OCI-LY1 (cell line): Measurements from ENCODE around the gene TBC1D10A.

Experiments
- H2AFZ ChIP-seq: fragments of 200-600 bp; sonication (generic), shearing (Covaris generic); 2 replicates; pipeline ENCODE4 v1.6.0; 2014; ENCODE audit warnings: antibody characterized with exemption, mild to moderate bottlenecking, low read length
- H3F3A ChIP-seq: fragments of 200-600 bp; sonication (generic), shearing (Covaris generic); 2 replicates; pipeline ENCODE4 v1.6.0; 2014; ENCODE audit warnings: mild to moderate bottlenecking, antibody characterized with exemption, low read length, moderate library complexity; ENCODE audit not compliant: insufficient read depth
- H3K27ac ChIP-seq: fragments of 200-600 bp; sonication (generic); 2 replicates; pipeline ENCODE4 v1.5.1; 2014; ENCODE audit warnings: low read length, mixed run types, mild to moderate bottlenecking, low read depth; ENCODE audit not compliant: poor library complexity, severe bottlenecking
- H3K27me3 ChIP-seq: fragments of 200-600 bp; sonication (generic); 2 replicates; pipeline ENCODE4 v1.6.0; 2014; ENCODE audit warnings: antibody characterized with exemption, mild to moderate bottlenecking, low read length, moderate library complexity; ENCODE audit not compliant: insufficient read depth
- H3K36me3 ChIP-seq: fragments of 200-600 bp; sonication (generic); 2 replicates; pipeline ENCODE4 v1.6.1; 2014; ENCODE audit warnings: mild to moderate bottlenecking, antibody characterized with exemption, low read length, moderate library complexity, mixed read lengths; ENCODE audit not compliant: insufficient read depth
- H3K4me1 ChIP-seq: fragments of 200-600 bp; sonication (generic); 2 replicates; pipeline ENCODE4 v1.5.1; 2014; ENCODE audit warnings: mild to moderate bottlenecking, low read length, moderate library complexity; ENCODE audit not compliant: insufficient read depth, severe bottlenecking
- H3K4me2 ChIP-seq: fragments of 200-600 bp; sonication (generic), shearing (Covaris generic); 2 replicates; pipeline ENCODE4 v1.6.1; 2014; ENCODE audit warnings: low read length
- H3K4me3 ChIP-seq: fragments of 200-600 bp; sonication (generic); 2 replicates; pipeline ENCODE4 v1.5.1; 2014; ENCODE audit warnings: low read length, low read depth, mild to moderate bottlenecking, mixed read lengths; ENCODE audit not compliant: poor library complexity, severe bottlenecking
- H3K79me2 ChIP-seq: fragments of 200-600 bp; shearing (Covaris generic); 2 replicates; pipeline ENCODE4 v1.6.1; 2016; ENCODE audit warnings: mixed run types, low read length, mixed read lengths; ENCODE audit not compliant: insufficient read depth
- H3K9ac ChIP-seq: fragments of 200-600 bp; sonication (generic), shearing (Covaris generic); 2 replicates; pipeline ENCODE4 v1.6.1; 2014; ENCODE audit warnings: mild to moderate bottlenecking, low read length, mixed read lengths
- H3K9me2 ChIP-seq: fragments of 200-600 bp; sonication (generic), shearing (Covaris generic); 2 replicates; pipeline ENCODE4 v1.6.1; 2014; ENCODE audit warnings: low read depth, mild to moderate bottlenecking, low read length, mixed read lengths
- H3K9me3 ChIP-seq: fragments of 200-600 bp; shearing (Covaris generic); 2 replicates; pipeline ENCODE4 v1.6.1; 2014; ENCODE audit warnings: low read length, mixed read lengths
- H4K20me1 ChIP-seq: fragments of 200-600 bp; sonication (generic), shearing (Covaris generic); 2 replicates; pipeline ENCODE4 v1.6.0; 2016; ENCODE audit warnings: mild to moderate bottlenecking, low read length; ENCODE audit not compliant: insufficient read depth
- EZH2 ChIP-seq: fragments of 200-600 bp; sonication (generic), shearing (Covaris generic); IDR thresholded peaks from 2 replicates; pipeline ENCODE4 v1.8.0; 2017; ENCODE audit warnings: borderline replicate concordance, mixed run types, mild to moderate bottlenecking, antibody characterized with exemption, low read length, moderate library complexity, mixed read lengths
- TF ChIP-seq, protein P1 (sequence below): fragments of 200-600 bp; sonication (generic), shearing (Covaris generic); IDR thresholded peaks from 2 replicates; pipeline ENCODE4 v1.5.1; 2017; ENCODE audit warnings: mild to moderate bottlenecking, antibody characterized with exemption, low read length, moderate library complexity, mixed read lengths

TBC1D10A gene

DNA sequence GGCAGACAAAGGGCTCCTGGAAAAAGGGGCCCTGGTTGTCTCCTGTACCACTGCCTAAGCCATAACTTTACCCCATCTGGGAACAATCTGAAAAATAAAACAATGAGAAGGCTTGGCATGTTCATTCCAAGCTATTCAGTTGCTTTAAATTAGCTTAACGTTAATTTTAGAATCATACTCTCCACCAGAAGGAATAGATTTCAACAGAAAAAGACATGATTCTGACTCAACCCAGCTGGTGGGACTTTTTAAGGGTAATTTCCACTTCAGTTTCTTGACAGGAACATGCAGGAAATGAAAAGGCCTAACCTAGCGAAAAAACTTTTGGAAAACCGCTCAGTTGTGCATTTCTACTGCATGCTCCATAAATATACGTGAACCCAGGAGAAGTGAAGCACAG, 22.1 kb upstream of the TBC1D10A start:
- H3K79me2 ChIP-seq = no peaks in the 10 kb centered on the region
- H3K4me2 ChIP-seq = no peak overlapping the region
- no peak overlapping the region for H3K4me3 ChIP-seq

DNA sequence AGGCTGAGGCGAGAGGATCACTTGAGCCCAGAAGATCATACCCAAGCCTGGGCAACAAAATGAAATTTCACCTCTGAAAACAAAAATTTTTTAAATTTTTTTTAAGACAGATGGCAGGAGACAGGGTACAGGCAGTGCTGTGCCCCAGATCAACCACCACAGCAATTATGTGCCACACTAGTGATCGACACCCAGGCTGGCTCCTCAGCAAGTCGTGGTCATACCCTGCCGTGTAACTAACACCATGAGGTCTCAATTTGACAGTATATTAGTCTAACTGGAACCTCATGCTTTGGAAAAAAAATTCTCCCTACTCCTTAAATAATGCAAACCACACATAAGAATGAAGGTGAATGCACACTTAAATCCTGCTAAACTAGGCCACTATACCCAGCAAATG, 21.7 kb upstream of the TBC1D10A start:
- Histone ChIP-seq H3F3A (no peaks in the 10 kb centered on the region), H2AFZ (no peak overlapping the region), H3K79me2 (no peaks in the 10 kb centered on the region), H3K4me2 (no peak overlapping the region), H3K9me3 (no peaks in the 10 kb centered on the region), H4K20me1 (no peaks in the 10 kb centered on the region), H3K4me3 (no peak overlapping the region), H3K9ac (no peak overlapping the region), H3K27me3 (no peaks in the 10 kb centered on the region), H3K36me3 (peaks cover 95% of the 10 kb centered on the region), H3K4me1 (no peaks in the 10 kb centered on the region), H3K9me2 (no peaks in the 10 kb centered on the region), H3K27ac (no peak overlapping the region)
- TF ChIP-seq EZH2 = no peak
- TF ChIP-seq, protein P1, sequence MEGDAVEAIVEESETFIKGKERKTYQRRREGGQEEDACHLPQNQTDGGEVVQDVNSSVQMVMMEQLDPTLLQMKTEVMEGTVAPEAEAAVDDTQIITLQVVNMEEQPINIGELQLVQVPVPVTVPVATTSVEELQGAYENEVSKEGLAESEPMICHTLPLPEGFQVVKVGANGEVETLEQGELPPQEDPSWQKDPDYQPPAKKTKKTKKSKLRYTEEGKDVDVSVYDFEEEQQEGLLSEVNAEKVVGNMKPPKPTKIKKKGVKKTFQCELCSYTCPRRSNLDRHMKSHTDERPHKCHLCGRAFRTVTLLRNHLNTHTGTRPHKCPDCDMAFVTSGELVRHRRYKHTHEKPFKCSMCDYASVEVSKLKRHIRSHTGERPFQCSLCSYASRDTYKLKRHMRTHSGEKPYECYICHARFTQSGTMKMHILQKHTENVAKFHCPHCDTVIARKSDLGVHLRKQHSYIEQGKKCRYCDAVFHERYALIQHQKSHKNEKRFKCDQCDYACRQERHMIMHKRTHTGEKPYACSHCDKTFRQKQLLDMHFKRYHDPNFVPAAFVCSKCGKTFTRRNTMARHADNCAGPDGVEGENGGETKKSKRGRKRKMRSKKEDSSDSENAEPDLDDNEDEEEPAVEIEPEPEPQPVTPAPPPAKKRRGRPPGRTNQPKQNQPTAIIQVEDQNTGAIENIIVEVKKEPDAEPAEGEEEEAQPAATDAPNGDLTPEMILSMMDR = no peak

More for the DNA sequence above, 22.1 kb upstream of the TBC1D10A start:
- H4K20me1 ChIP-seq = no peaks in the 10 kb centered on the region
- H3K36me3 ChIP-seq = peaks cover 93% of the 10 kb centered on the region
- H3K9me3 ChIP-seq = no peaks in the 10 kb centered on the region
- H3K9ac ChIP-seq = no peak overlapping the region
- H2AFZ ChIP-seq = no peak overlapping the region
- no peaks in the 10 kb centered on the region for H3K27me3 ChIP-seq
- no peaks in the 10 kb centered on the region for H3F3A ChIP-seq
- no peaks in the 10 kb centered on the region for H3K4me1 ChIP-seq
- TF ChIP-seq, protein P1 = no peak
- TF ChIP-seq EZH2 = no peak
- H3K9me2 ChIP-seq = no peaks in the 10 kb centered on the region
- H3K27ac ChIP-seq = no peak overlapping the region

DNA sequence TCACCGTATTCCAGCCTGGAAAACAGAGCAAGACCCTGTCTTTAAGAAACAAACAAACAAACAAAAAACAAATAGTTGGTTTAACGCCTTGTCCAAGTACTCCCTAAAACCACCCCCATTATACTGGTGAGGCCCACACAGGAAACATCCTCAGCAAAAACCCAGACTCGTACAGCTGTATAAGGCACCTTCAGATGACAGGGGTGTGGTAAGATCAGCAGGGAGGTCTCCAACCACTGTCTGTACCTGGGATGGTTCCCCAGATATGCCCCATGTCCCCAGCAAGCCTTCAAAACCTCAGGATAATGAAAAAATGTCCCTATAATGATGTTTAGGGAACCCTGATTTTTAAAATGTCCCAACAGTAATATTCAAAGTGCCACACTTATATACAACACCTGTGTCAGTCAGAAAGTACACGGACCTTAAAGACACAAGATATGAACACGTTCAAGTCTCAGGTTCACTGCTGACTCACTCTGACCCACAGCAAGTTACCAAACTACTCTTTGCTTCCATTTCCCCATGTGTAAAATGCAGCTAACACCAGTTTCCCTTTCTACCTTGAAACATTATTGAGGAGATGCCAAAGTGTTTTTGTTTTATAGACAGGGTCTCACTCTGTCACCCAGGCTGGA, 20.6 kb upstream of the TBC1D10A start:
- no peaks in the 10 kb centered on the region for H4K20me1 ChIP-seq
- H3K36me3 ChIP-seq = peaks cover 97% of the 10 kb centered on the region
- H3K9me3 ChIP-seq = no peaks in the 10 kb centered on the region
- no peak overlapping the region for H3K4me3 ChIP-seq
- TF ChIP-seq, protein P1 = no peak
- TF ChIP-seq EZH2 = no peak
- H3K4me1 ChIP-seq = no peaks in the 10 kb centered on the region
- no peaks in the 10 kb centered on the region for H3F3A ChIP-seq
- H3K9me2 ChIP-seq = no peaks in the 10 kb centered on the region
- H3K4me2 ChIP-seq = no peak overlapping the region
- H3K27me3 ChIP-seq = no peaks in the 10 kb centered on the region
- no peaks in the 10 kb centered on the region for H3K79me2 ChIP-seq
- H3K27ac ChIP-seq = no peak overlapping the region
- H2AFZ ChIP-seq = no peak overlapping the region
- H3K9ac ChIP-seq = no peak overlapping the region
